H1 (cell line): ENCODE results near the gene IQCK. TPM values are rescaled to one million over a fixed set of nuclear protein-coding genes. Genes with fewer than 3 reads are reported as not detected.

Experiments used
- CTCF ChIA-PET: fragments of 300-600 bp; sonication (Branson Sonifier 250); formaldehyde crosslinking; loops from one replicate; lab custom pipeline; 2021; ENCODE audit not compliant: partially characterized antibody; lab: Charles Lee
- POLR2A ChIA-PET: fragments of 300-600 bp; sonication (Branson Sonifier 250); formaldehyde crosslinking; loops from one replicate; lab custom pipeline; 2021; ENCODE audit warnings: inconsistent platforms; ENCODE audit not compliant: partially characterized antibody; lab: Charles Lee
- DNase-seq, 2 experiments: peaks; one replicate each; pipeline versions ENCODE4 v3.0.0 to v3.0.0-alpha.2; 2010 to 2022; ENCODE audit warnings: low spot score in 2 of 2, low read depth in 1 of 2, mixed read lengths in 1 of 2
- FAIRE-seq: peaks from 2 replicates; lab custom pipeline; 2011; peaks lifted over from hg19 to GRCh38; lab: Jason Lieb, UNC
- H2AFZ ChIP-seq: 2 replicates; pipeline ENCODE4 v1.8.1; 2012; ENCODE audit warnings: low read length, inconsistent platforms
- H2AK5ac ChIP-seq: 2 replicates; pipeline ENCODE4 v1.6.1; 2013; ENCODE audit warnings: low read depth, low read length
- H2BK120ac ChIP-seq: replicated peaks from 2 replicates; pipeline ENCODE3; 2013; ENCODE audit warnings: low read depth, low read length, inconsistent platforms
- H2BK12ac ChIP-seq: 2 replicates; pipeline ENCODE4 v1.6.1; 2013; ENCODE audit warnings: low read depth, low read length
- H2BK15ac ChIP-seq: 2 replicates; pipeline ENCODE4 v1.6.1; 2013; ENCODE audit warnings: low read length
- H2BK20ac ChIP-seq: 2 replicates; pipeline ENCODE4 v1.6.1; 2013; ENCODE audit warnings: low read length
- H2BK5ac ChIP-seq: 2 replicates; pipeline ENCODE4 v1.6.1; 2013; ENCODE audit warnings: low read depth, low read length
- H3K14ac ChIP-seq: 2 replicates; pipeline ENCODE4 v1.6.1; 2013; ENCODE audit warnings: inconsistent platforms; ENCODE audit not compliant: insufficient read length
- H3K18ac ChIP-seq: 2 replicates; pipeline ENCODE4 v1.6.1; 2013; ENCODE audit warnings: low read length; ENCODE audit errors: extremely low read depth
- H3K23ac ChIP-seq: 2 replicates; pipeline ENCODE4 v1.6.1; 2013; ENCODE audit warnings: inconsistent platforms; ENCODE audit not compliant: insufficient read length
- H3K23me2 ChIP-seq: 2 replicates; pipeline ENCODE4 v1.6.1; 2013; ENCODE audit warnings: low read depth, low read length
- H3K27ac ChIP-seq: 2 replicates; pipeline ENCODE4 v1.6.1; 2011; ENCODE audit warnings: low read depth, low read length, inconsistent platforms
- H3K27me3 ChIP-seq, 4 experiments: replicated peaks in 1 of 4; 1 replicate in 1 of 4; 2 replicates in 3 of 4; pipeline versions ENCODE4 v1.6.1 to v1.8.1; 2011 to 2013; ENCODE audit warnings: low read length in 3 of 4, mild to moderate bottlenecking in 3 of 4, inconsistent platforms in 2 of 4, mixed read lengths in 2 of 4, moderate library complexity in 1 of 4; ENCODE audit not compliant: control insufficient read depth in 3 of 4, insufficient read depth in 3 of 4; ENCODE audit errors: extremely low read depth in 1 of 4
- H3K36me3 ChIP-seq, 4 experiments: 2 replicates each; pipeline versions ENCODE4 v1.6.1 to v1.8.1; 2011 to 2013; ENCODE audit warnings: mild to moderate bottlenecking in 4 of 4, low read length in 3 of 4, moderate library complexity in 2 of 4, control low read depth in 1 of 4, inconsistent platforms in 1 of 4; ENCODE audit not compliant: insufficient read depth in 4 of 4, control insufficient read depth in 2 of 4
- H3K4ac ChIP-seq: replicated peaks from 2 replicates; pipeline ENCODE3; 2013; ENCODE audit warnings: low read length, low read depth, mixed read lengths, inconsistent platforms; ENCODE audit not compliant: insufficient read length
- H3K4me1 ChIP-seq, 4 experiments: replicated peaks in 1 of 4; 1 replicate in 1 of 4; 2 replicates in 3 of 4; pipeline versions ENCODE4 v1.6.1 to v1.8.1; 2011 to 2013; ENCODE audit warnings: low read length in 3 of 4, inconsistent platforms in 2 of 4, mixed read lengths in 1 of 4; ENCODE audit not compliant: insufficient read depth in 4 of 4, control insufficient read depth in 3 of 4
- H3K4me2 ChIP-seq, 2 experiments: 2 replicates each; pipeline versions ENCODE4 v1.6.1 to v1.8.1; 2011 to 2013; ENCODE audit warnings: low read depth in 2 of 2, low read length in 2 of 2, control low read depth in 1 of 2, inconsistent platforms in 1 of 2, mild to moderate bottlenecking in 1 of 2; ENCODE audit not compliant: insufficient read depth in 1 of 2
- H3K4me3 ChIP-seq, 4 experiments: fragments of 200-600, 300-600 bp in 1 of 4; sonication (generic), shearing (Covaris generic), sonication (Bioruptor Twin) in 1 of 4; 2 replicates each; pipeline versions ENCODE4 v1.5.1 to v1.8.1; 2011 to 2016; ENCODE audit warnings: low read length in 4 of 4, low read depth in 3 of 4, control low read depth in 2 of 4, inconsistent platforms in 2 of 4, mild to moderate bottlenecking in 2 of 4, mixed read lengths in 1 of 4, moderate library complexity in 1 of 4; ENCODE audit not compliant: insufficient read depth in 2 of 4; ENCODE audit errors: extremely low read depth in 1 of 4
- H3K56ac ChIP-seq: replicated peaks from 2 replicates; pipeline ENCODE3; 2013; ENCODE audit warnings: low read depth, mild to moderate bottlenecking, mixed read lengths, low read length, inconsistent platforms; ENCODE audit not compliant: insufficient read length
- H3K79me1 ChIP-seq: 2 replicates; pipeline ENCODE4 v1.6.1; 2013; ENCODE audit warnings: low read depth, low read length, control low read depth
- H3K79me2 ChIP-seq, 2 experiments: 2 replicates each; pipeline versions ENCODE4 v1.6.1 to v1.8.1; 2012 to 2013; ENCODE audit warnings: low read length in 2 of 2, mild to moderate bottlenecking in 2 of 2, inconsistent platforms in 1 of 2; ENCODE audit not compliant: insufficient read depth in 2 of 2, control insufficient read depth in 1 of 2
- H3K9ac ChIP-seq, 4 experiments: replicated peaks in 1 of 4; 1 replicate in 1 of 4; 2 replicates in 3 of 4; pipeline versions ENCODE4 v1.6.1 to v1.8.1; 2011 to 2013; ENCODE audit warnings: low read depth in 3 of 4, low read length in 3 of 4, control low read depth in 2 of 4, mild to moderate bottlenecking in 2 of 4, moderate library complexity in 2 of 4, inconsistent platforms in 1 of 4; ENCODE audit errors: extremely low read depth in 1 of 4
- H3K9me3 ChIP-seq, 2 experiments: 2 replicates each; pipeline versions ENCODE4 v1.6.1 to v1.8.1; 2012 to 2013; ENCODE audit warnings: mild to moderate bottlenecking in 2 of 2, moderate library complexity in 2 of 2, control low read depth in 1 of 2, inconsistent platforms in 1 of 2, low read depth in 1 of 2, low read length in 1 of 2, mixed read lengths in 1 of 2; ENCODE audit not compliant: insufficient read depth in 2 of 2
- H4K20me1 ChIP-seq, 2 experiments: replicated peaks in 1 of 2; 2 replicates each; pipeline versions ENCODE3 to v1.8.1; 2011 to 2013; ENCODE audit warnings: inconsistent platforms in 2 of 2, low read length in 2 of 2, mild to moderate bottlenecking in 1 of 2; ENCODE audit not compliant: insufficient read depth in 2 of 2, control insufficient read depth in 1 of 2
- H4K5ac ChIP-seq: 2 replicates; pipeline ENCODE4 v1.6.1; 2013; ENCODE audit warnings: low read length, low read depth, mixed read lengths, inconsistent platforms; ENCODE audit not compliant: insufficient read length
- H4K8ac ChIP-seq: 2 replicates; pipeline ENCODE4 v1.8.0; 2013; ENCODE audit warnings: mild to moderate bottlenecking, moderate library complexity, low read length, inconsistent platforms; ENCODE audit not compliant: insufficient read depth; ENCODE audit errors: extremely low read depth
- H4K91ac ChIP-seq: replicated peaks from 2 replicates; pipeline ENCODE3; 2013; ENCODE audit warnings: low read length, mixed read lengths, inconsistent platforms; ENCODE audit not compliant: insufficient read length
- BACH1 ChIP-seq: IDR thresholded peaks from 2 replicates; pipeline ENCODE4 v1.6.1; 2012; ENCODE audit warnings: low read length, improper control_type of control experiment
- WGBS, 2 experiments: shearing (Covaris generic) in 1 of 2; methylation state at CpG; one replicate each; pipeline versions ENCODE4 v1.1.6 to v1.1.7; 2013 to 2015; ENCODE audit warnings: low lambda C conversion rate in 2 of 2, mixed read lengths in 2 of 2, inconsistent platforms in 1 of 2, low coverage in 1 of 2, missing lambda C conversion rate in 1 of 2; ENCODE audit not compliant: insufficient replicate concordance in 2 of 2, insufficient coverage in 1 of 2, insufficient read length in 1 of 2; ENCODE audit errors: extremely low coverage in 1 of 2, missing lambda C conversion rate in 1 of 2; 5-methylcytosine and 5-hydroxymethylcytosine counted together
- polyA plus RNA-seq, 7 experiments: library from polyadenylated mRNA; depleted of rRNA in 3 of 7; stranded (reverse) in 5 of 7; unstranded in 2 of 7; fragments of >200 nt in 5 of 7; fragments of 200-250 nt in 2 of 7; gene quantifications; 1 replicate in 5 of 7; 2 replicates in 1 of 7; 4 replicates in 1 of 7; pipeline versions ENCODE4 v1.2.1 to v1.2.3, GENCODE V29; 2011 to 2013; ENCODE audit warnings: missing spikeins in 2 of 7, mixed read lengths in 2 of 7
- total RNA-seq: library from RNA; stranded (reverse); fragmentation: NEBNext Ultra II Directional; extraction: Animal tissue kit (Norgen Biotek cat#: 25700); gene quantifications from 2 replicates; pipeline ENCODE4 v1.2.1, GENCODE V29; 2021

The IQCK gene
- total and polyA plus RNA-seq, 2 of the 8 experiments (the other 6 are each of a cell fraction or from before 2014, with no cell fraction given): 6.2 to 9.3 TPM

- Histone ChIP-seq H3K4ac (no peak overlapping the region), H2BK120ac (no peak overlapping the region), H4K5ac (no peak overlapping the region), H2AFZ (no peak overlapping the region), H4K20me1 (peaks cover 7 to 24% of the 10 kb centered on the region in 2 experiments), H3K27ac (no peak overlapping the region), H4K8ac (no peak overlapping the region), H3K4me2 (no peak overlapping the region), H3K79me2 (peaks cover 0 to 92% of the 10 kb centered on the region in 2 experiments; a peak in 2 of 4 replicates), H2BK12ac (no peak overlapping the region), H3K9ac (no peak overlapping the region), H4K91ac (no peak overlapping the region), H3K23ac (no peak overlapping the region), H3K27me3 (no peaks in the 10 kb centered on the region), H3K9me3 (no peaks in the 10 kb centered on the region)
- 94% methylated on average over 9 of the region's 9 CpGs; no CpG with 5 or more reads in 1 of the 2 experiments for WGBS, 2 experiments
- CTCF ChIA-PET: interaction anchor here (0.5 to 1.7 kb wide), 3 partner anchors 16 to 215 kb away, joined by 3 to 5 read pairs (median 4); no protein-coding TSS in a partner anchor
- FAIRE-seq: no peak
- no peak for TF ChIP-seq BACH1
- TF ChIP-seq, all 59 proteins: peak for 0
- no peak overlapping the region for H2BK15ac ChIP-seq
- no peaks in the 10 kb centered on the region for H3K23me2 ChIP-seq
- POLR2A ChIA-PET: interaction anchor here (1.0 to 1.6 kb wide), 3 partner anchors 8 to 14 kb away, joined by 3 to 9 read pairs (median 6); no protein-coding TSS in a partner anchor
- H2BK20ac ChIP-seq: no peak overlapping the region
- H2AK5ac ChIP-seq: no peak overlapping the region
- no peak overlapping the region for H2BK5ac ChIP-seq
- H3K56ac ChIP-seq: no peak overlapping the region
- no peak overlapping the region for H3K4me3 ChIP-seq
- peaks cover 15 to 75% (median 45%) of the 10 kb centered on the region in 4 experiments for H3K36me3 ChIP-seq
- peaks cover 7% of the 10 kb centered on the region for H3K79me1 ChIP-seq
- no peak for DNase-seq
- H3K4me1 ChIP-seq: peaks cover 0 to 4% (median 0%) of the 10 kb centered on the region in 4 experiments; a peak in 1 of 7 replicates
- no peak overlapping the region for H3K18ac ChIP-seq
- H3K14ac ChIP-seq: no peak overlapping the region
Measured at GRCh38 chr16:19868421-19868820, 150.3 kb downstream of the IQCK start.
